HFF-Myc (cell line): Measurements from ENCODE around the gene CMTM1.

ENCODE experiments used
- DNase-seq: peaks from one replicate; pipeline ENCODE4 v3.0.0-alpha.2; 2011; ENCODE audit warnings: low read depth; ENCODE audit errors: extremely low read depth
- H3K4me3 ChIP-seq: replicated peaks from 2 replicates; pipeline ENCODE4 v1.5.1; 2011; ENCODE audit warnings: low read depth, mild to moderate bottlenecking, control low read depth, low read length
- TF ChIP-seq, protein P1 (sequence below): IDR thresholded peaks from 2 replicates; pipeline ENCODE4 v1.5.1; 2012; ENCODE audit warnings: mild to moderate bottlenecking, low read depth, low read length, control low read depth; ENCODE audit errors: missing control alignments

Gene CMTM1

GRCh38 chr16:66520406-66521170, 45.7 kb upstream of the CMTM1 start:
- no peak for DNase-seq

DNA sequence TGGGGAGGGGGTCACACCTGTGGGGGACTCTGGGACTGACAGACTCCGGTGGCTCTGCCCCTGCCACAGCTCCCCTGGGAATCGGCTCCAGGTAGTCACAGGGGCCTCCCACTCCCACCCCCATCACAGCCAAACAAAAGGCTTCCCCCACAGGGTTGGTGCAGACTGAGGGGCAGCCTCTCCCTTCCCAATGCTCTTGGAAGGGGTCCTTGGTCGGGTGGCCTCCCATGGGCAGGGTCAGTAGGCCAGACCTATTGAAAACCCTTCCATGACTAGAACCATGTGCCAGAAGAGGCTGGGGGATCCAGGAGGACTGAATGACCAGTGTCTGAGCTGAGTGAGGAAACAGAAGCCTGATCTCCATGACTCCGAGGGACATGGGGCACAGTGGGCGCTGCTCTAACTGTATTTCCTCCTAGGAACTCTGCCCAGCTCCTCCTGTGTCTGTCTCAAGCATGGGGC, 45.0 kb upstream of the CMTM1 start:
- TF ChIP-seq, protein P1, sequence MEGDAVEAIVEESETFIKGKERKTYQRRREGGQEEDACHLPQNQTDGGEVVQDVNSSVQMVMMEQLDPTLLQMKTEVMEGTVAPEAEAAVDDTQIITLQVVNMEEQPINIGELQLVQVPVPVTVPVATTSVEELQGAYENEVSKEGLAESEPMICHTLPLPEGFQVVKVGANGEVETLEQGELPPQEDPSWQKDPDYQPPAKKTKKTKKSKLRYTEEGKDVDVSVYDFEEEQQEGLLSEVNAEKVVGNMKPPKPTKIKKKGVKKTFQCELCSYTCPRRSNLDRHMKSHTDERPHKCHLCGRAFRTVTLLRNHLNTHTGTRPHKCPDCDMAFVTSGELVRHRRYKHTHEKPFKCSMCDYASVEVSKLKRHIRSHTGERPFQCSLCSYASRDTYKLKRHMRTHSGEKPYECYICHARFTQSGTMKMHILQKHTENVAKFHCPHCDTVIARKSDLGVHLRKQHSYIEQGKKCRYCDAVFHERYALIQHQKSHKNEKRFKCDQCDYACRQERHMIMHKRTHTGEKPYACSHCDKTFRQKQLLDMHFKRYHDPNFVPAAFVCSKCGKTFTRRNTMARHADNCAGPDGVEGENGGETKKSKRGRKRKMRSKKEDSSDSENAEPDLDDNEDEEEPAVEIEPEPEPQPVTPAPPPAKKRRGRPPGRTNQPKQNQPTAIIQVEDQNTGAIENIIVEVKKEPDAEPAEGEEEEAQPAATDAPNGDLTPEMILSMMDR = no peak
- H3K4me3 ChIP-seq = no peak overlapping the region
- DNase-seq = no peak

More at GRCh38 chr16:66520406-66521170, 45.7 kb upstream of the CMTM1 start:
- TF ChIP-seq, protein P1 = no peak
- no peak overlapping the region for H3K4me3 ChIP-seq

GRCh38 chr16:66521951-66522771, 44.1 kb upstream of the CMTM1 start:
- H3K4me3 ChIP-seq = no peak overlapping the region
- TF ChIP-seq, protein P1 = no peak
- no peak for DNase-seq

DNA sequence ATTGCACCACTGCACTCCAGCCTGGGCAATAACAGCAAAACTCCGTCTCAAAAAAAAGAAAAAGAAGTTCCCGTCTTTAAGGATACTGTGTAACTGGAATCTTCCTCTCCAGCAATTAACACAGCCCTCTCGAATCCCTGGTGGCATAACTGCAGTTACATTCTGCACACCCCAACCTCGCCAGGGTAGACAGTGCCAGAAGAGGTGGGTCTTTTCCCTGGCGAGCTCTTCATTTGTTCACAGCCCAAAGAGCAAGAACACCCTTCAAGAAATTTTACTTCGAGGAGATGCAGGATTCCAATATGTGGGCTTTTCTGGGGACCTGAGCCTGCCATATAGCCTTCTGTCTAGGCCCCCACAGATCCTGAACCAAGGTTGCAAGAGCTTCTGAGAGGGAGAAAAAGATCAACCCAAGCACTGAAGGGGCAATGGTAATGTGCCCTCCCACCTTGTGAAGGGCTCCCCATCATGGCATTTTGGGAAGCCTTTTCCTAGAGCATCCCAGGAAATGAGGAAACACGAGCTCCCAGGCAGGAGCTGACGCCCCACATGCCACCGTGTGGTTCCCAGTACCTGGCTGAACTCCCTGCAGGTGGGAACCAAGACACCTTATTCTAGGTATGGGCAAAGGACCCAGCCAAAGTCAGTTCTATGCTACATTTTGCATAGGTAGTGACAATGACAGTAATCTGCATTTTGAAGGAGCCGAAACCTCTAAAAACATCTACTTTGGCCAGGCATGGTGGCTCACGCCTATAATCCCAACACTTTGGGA, 43.2 kb upstream of the CMTM1 start:
- no peak overlapping the region for H3K4me3 ChIP-seq
- no peak for DNase-seq
- TF ChIP-seq, protein P1 = no peak

DNA sequence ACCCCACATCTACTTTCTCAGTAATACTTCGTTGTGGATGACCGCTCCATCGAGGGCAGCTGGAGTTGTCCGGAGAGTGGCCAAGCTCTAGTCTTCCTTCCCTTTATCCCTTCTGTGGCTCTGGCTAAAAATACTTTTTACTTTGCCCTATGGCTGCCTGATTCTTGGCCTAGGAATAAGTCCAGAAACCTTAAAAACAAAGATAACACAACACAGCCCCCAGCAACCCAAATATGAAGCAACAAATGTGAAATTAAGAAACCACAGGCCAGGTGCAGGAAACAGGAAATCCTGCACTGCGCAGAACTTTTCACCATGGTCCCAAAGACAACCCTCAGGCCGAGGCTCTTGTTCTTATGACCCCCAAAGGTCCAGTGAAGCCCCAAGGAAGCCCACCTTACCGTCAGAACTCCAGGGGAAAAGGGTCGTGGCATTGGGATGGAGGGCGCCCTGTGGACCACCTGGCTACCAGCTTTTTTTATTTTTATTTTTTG, 42.3 kb upstream of the CMTM1 start:
- DNase-seq = no peak
- H3K4me3 ChIP-seq = no peak overlapping the region
- TF ChIP-seq, protein P1 = no peak

- no peak for DNase-seq
- no peak overlapping the region for H3K4me3 ChIP-seq
- TF ChIP-seq, protein P1 = no peak
These were observed 41.6 kb upstream of the CMTM1 start for GRCh38 chr16:66524601-66525164.
